Measurements from ENCODE around the gene MARCHF2.
A peak's percentile ranks its signal among the peaks of the same experiment; 100 is the strongest.

The MARCHF2 gene

GRCh38 chr19:8444677-8445487 lies 31.8 kb downstream of the MARCHF2 start, which contains the start of gene HNRNPM:
TSS of gene HNRNPM (plus strand) at chr19:8444975. CDS start at chr19:8444999, 24 bp downstream.
- no peaks in the 10 kb centered on the region for H3K9me3 ChIP-seq (ENCODE audit: insufficient read depth, low read length)
- peak within 1 kb of the TSS; percentile 98 for H3K9ac ChIP-seq (ENCODE audit: low read length)
- peaks cover 17% of the 10 kb centered on the region; the same call in 1 of the 2 replicates for H4K20me1 ChIP-seq (ENCODE audit: low read depth, low read length)
- peak within 1 kb of the TSS; percentile 70 for H3K27ac ChIP-seq (ENCODE audit: low read depth, low read length)
- peak within 1 kb of the TSS; percentile 98 for H3K4me2 ChIP-seq (ENCODE audit: low read depth, low read length, poor library complexity, severe bottlenecking)
- H3K79me2 ChIP-seq (ENCODE audit: insufficient read depth, low read length) = peaks cover 50% of the 10 kb centered on the region
- no peaks in the 10 kb centered on the region for H3K9me2 ChIP-seq (replicated peaks; ENCODE audit: insufficient read depth, low read length)
- peak within 1 kb of the TSS; percentile 84 for H2AFZ ChIP-seq (ENCODE audit: low read depth, low read length, severe bottlenecking)
- peaks cover 14% of the 10 kb centered on the region; the same call in 1 of the 2 replicates for H3F3A ChIP-seq (ENCODE audit: insufficient read depth)
- H3K36me3 ChIP-seq (ENCODE audit: low read length) = peaks cover 6% of the 10 kb centered on the region; the same call in 1 of the 2 replicates
- H3K27me3 ChIP-seq (ENCODE audit: low read length) = no peaks in the 10 kb centered on the region
- TF ChIP-seq CTCF (IDR thresholded peaks at IDR 0.05; ENCODE audit: insufficient read depth, low read length, poor library complexity, severe bottlenecking) = no peak
- no peak for TF ChIP-seq EZH2phosphoT487 (conservative IDR thresholded peaks at IDR 0.05; ENCODE audit: low read length)
- peak within 1 kb of the TSS; percentile 90 for H3K4me3 ChIP-seq (ENCODE audit: insufficient read depth, low read length, poor library complexity, severe bottlenecking)

- Histone ChIP-seq H3K4me2 (ENCODE audit: low read depth, low read length, poor library complexity, severe bottlenecking) (peak overlapping the region; percentile 98), H3K27ac (ENCODE audit: low read depth, low read length) (peak overlapping the region; percentile 70), H3F3A (ENCODE audit: insufficient read depth) (peaks cover 14% of the 10 kb centered on the region; the same call in 1 of the 2 replicates), H4K20me1 (ENCODE audit: low read depth, low read length) (peaks cover 19% of the 10 kb centered on the region; the same call in 1 of the 2 replicates), H3K36me3 (ENCODE audit: low read length) (peaks cover 6% of the 10 kb centered on the region; the same call in 1 of the 2 replicates), H2AFZ (ENCODE audit: low read depth, low read length, severe bottlenecking) (no peak overlapping the region), H3K9me2 (replicated peaks; ENCODE audit: insufficient read depth, low read length) (no peaks in the 10 kb centered on the region), H3K27me3 (ENCODE audit: low read length) (no peaks in the 10 kb centered on the region), H3K9ac (ENCODE audit: low read length) (peak overlapping the region; percentile 98), H3K9me3 (ENCODE audit: insufficient read depth, low read length) (no peaks in the 10 kb centered on the region), H3K4me3 (ENCODE audit: insufficient read depth, low read length, poor library complexity, severe bottlenecking) (peak overlapping the region; percentile 90), H3K79me2 (ENCODE audit: insufficient read depth, low read length) (peaks cover 56% of the 10 kb centered on the region)
- TF ChIP-seq CTCF (IDR thresholded peaks at IDR 0.05; ENCODE audit: insufficient read depth, low read length, poor library complexity, severe bottlenecking) (no peak), EZH2phosphoT487 (conservative IDR thresholded peaks at IDR 0.05; ENCODE audit: low read length) (no peak)
Observed at GRCh38 chr19:8445488-8446001, 32.4 kb downstream of the MARCHF2 start.

- H4K20me1 ChIP-seq (ENCODE audit: low read depth, low read length) = peaks cover 20% of the 10 kb centered on the region; the same call in 1 of the 2 replicates
- H3K27me3 ChIP-seq (ENCODE audit: low read length) = no peaks in the 10 kb centered on the region
- H3K9ac ChIP-seq (ENCODE audit: low read length) = peak overlapping the region; percentile 98
- H3F3A ChIP-seq (ENCODE audit: insufficient read depth) = peaks cover 14% of the 10 kb centered on the region; the same call in 1 of the 2 replicates
- no peak for TF ChIP-seq EZH2phosphoT487 (conservative IDR thresholded peaks at IDR 0.05; ENCODE audit: low read length)
- no peak for TF ChIP-seq CTCF (IDR thresholded peaks at IDR 0.05; ENCODE audit: insufficient read depth, low read length, poor library complexity, severe bottlenecking)
- H3K4me3 ChIP-seq (ENCODE audit: insufficient read depth, low read length, poor library complexity, severe bottlenecking) = peak overlapping the region; percentile 90
- H3K9me2 ChIP-seq (replicated peaks; ENCODE audit: insufficient read depth, low read length) = no peaks in the 10 kb centered on the region
- peak overlapping the region; percentile 70 for H3K27ac ChIP-seq (ENCODE audit: low read depth, low read length)
- peak overlapping the region; percentile 98 for H3K4me2 ChIP-seq (ENCODE audit: low read depth, low read length, poor library complexity, severe bottlenecking)
- no peak overlapping the region for H2AFZ ChIP-seq (ENCODE audit: low read depth, low read length, severe bottlenecking)
- H3K9me3 ChIP-seq (ENCODE audit: insufficient read depth, low read length) = no peaks in the 10 kb centered on the region
- H3K36me3 ChIP-seq (ENCODE audit: low read length) = peaks cover 6% of the 10 kb centered on the region; the same call in 1 of the 2 replicates
- peaks cover 62% of the 10 kb centered on the region for H3K79me2 ChIP-seq (ENCODE audit: insufficient read depth, low read length)
Observed at GRCh38 chr19:8446061-8446709, 33.1 kb downstream of the MARCHF2 start.
